Measurements from ENCODE around the gene SH2D2A.
"Not testable (repeated sequence)": the region's sequence is repeated elsewhere in the genome, so short reads cannot be mapped to it uniquely, and the experiment has no call there.

Gene SH2D2A

GRCh38 chr1:156768610-156769295 is 47.9 kb downstream of the SH2D2A start:
- no peak overlapping the region for H3K27ac Mint-ChIP-seq
- no peaks in the 10 kb centered on the region for H3K27me3 Mint-ChIP-seq
- peaks cover 61% of the 10 kb centered on the region for H3K4me1 Mint-ChIP-seq (ENCODE audit: low read depth)

DNA sequence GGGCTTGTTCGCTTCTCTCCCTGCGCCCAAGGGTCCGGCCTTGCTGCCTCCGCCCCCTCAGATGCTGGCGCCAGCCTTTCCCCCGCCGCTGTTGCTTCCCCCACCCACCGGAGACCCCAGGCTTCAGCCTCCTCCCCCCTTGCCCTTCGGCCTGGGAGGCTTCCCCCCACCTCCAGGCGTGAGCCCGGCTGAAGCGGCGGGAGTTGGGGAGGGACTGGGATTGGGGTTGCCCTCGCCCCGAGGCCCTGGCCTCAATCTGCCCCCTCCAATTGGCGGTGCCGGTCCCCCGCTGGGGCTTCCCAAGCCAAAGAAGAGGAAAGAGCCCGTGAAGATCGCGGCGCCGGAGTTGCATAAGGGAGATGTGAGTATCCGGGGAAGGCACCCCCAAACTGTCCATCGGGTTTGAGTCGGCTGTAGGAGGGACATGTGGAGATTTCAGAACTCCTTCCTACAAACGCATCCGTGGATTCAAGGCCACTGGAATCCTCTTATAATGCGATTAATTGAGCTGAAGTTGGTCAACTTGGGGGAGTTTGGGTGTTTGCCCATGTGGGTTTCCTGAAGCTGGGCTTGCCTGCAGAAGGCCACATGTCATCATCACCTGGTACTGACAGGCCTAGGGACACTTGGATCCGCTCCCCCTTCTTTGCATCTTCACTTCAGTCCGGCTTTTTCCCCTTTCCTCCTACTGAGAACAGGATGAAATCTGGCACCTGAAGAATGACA is 48.6 kb downstream of the SH2D2A start:
- no peak overlapping the region for H3K4me3 Mint-ChIP-seq
- peaks cover 36% of the 10 kb centered on the region for H3K36me3 Mint-ChIP-seq (ENCODE audit: low read depth)
- peaks cover 60% of the 10 kb centered on the region for H3K4me1 Mint-ChIP-seq (ENCODE audit: low read depth)
- intact Hi-C loops (cut with micrococcal nuclease), result loop anchor here (1.0 kb wide), 3 partner anchors 17 to 40 kb away; partner anchors contain the start of genes HDGF, ISG20L2, METTL25B and MRPL24
- no peaks in the 10 kb centered on the region for H3K9me3 Mint-ChIP-seq
- H3K27ac Mint-ChIP-seq, result no peak overlapping the region
- no peaks in the 10 kb centered on the region for H3K27me3 Mint-ChIP-seq

More at GRCh38 chr1:156768610-156769295, 47.9 kb downstream of the SH2D2A start:
- intact Hi-C loops (cut with micrococcal nuclease), result no loop called here
- Mint-ChIP-seq H3K36me3 (ENCODE audit: low read depth) (peaks cover 38% of the 10 kb centered on the region), H3K9me3 (no peaks in the 10 kb centered on the region), H3K4me3 (no peak overlapping the region)

DNA sequence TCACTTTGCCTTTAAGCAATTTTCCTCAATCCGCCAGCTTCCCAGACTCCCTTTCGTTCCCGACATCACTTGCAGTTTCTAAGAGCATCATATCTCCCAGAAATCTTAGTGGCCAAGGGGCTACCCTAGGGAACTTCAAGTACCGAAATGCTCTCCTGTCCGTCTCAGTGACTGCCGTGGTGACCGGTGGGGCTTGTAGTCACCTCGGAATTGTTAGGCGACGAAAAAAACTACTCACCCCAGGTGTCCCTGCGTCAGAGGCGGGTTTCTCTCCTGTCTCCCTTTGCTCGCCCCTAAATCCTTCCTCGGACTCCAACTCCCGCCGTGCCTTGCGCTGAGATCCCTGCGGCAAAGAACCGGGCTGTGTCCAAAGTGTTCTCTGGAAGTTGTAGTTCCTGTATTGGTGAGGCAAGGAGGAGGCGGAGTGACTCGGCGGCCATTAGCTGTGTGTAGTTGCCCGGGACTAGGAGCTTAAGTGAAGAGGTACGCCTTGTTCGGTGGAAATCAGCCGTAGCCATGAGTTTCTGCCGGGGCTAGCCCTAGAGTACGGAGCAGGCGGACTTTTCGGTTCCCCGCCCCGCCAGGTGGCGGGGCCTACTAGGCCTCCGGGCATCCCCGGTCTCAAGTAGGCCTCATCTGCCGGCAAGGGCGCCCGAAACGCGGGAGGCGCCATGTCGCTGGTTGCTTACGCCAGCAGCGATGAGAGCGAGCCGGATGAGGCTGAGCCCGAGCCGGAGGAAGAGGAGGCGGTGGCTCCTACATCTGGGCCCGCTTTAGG is 49.4 kb downstream of the SH2D2A start, which contains the start of gene PRCC:
Gene PRCC, plus strand, starts transcription at position 435 of the 778 bp plus-strand sequence. Its CDS starts 237 bp downstream, at position 672.
- H3K4me3 Mint-ChIP-seq, result no peak within 1 kb of the TSS
- peaks cover 28% of the 10 kb centered on the region for H3K36me3 Mint-ChIP-seq (ENCODE audit: low read depth)
- intact Hi-C loops (cut with micrococcal nuclease), result loop anchor here (1.0 kb wide), 3 partner anchors 16 to 39 kb away; partner anchors contain the start of genes HDGF, ISG20L2, METTL25B and MRPL24
- H3K9me3 Mint-ChIP-seq, result no peaks in the 10 kb centered on the region
- H3K27ac Mint-ChIP-seq, result no peak within 1 kb of the TSS
- peaks cover 53% of the 10 kb centered on the region for H3K4me1 Mint-ChIP-seq (ENCODE audit: low read depth)
- no peaks in the 10 kb centered on the region for H3K27me3 Mint-ChIP-seq

- H3K4me3 Mint-ChIP-seq, result no peak overlapping the region
- intact Hi-C loops (cut with micrococcal nuclease), result loop anchor here (1.0 kb wide), 3 partner anchors 15 to 38 kb away; partner anchors contain the start of genes HDGF, ISG20L2, METTL25B and MRPL24
- H3K9me3 Mint-ChIP-seq, result no peaks in the 10 kb centered on the region
- H3K27ac Mint-ChIP-seq, result no peak overlapping the region
- H3K4me1 Mint-ChIP-seq (ENCODE audit: low read depth), result peaks cover 49% of the 10 kb centered on the region
- H3K36me3 Mint-ChIP-seq (ENCODE audit: low read depth), result peaks cover 23% of the 10 kb centered on the region
- no peaks in the 10 kb centered on the region for H3K27me3 Mint-ChIP-seq
Observed at GRCh38 chr1:156766298-156767100, 50.1 kb downstream of the SH2D2A start.

DNA sequence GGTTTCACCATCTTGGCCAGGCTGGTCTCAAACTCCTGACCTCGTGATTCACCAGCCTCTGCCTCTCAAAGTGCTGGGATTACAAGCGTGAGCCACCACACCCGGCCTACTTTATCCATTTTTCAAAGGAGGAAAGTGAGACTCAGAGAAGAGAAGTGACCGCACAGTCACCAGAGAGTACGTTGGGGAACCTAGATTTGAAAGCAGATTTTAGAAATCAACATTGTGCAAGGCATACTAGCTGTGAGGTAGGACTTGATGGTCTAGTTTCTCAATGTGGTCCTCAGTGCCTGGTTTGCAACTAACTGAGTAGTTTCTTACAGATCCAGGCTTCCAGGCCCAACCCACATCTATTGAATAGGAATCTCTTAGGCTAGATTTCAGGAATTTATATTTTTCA is 51.0 kb downstream of the SH2D2A start:
- Mint-ChIP-seq H3K9me3 (no peaks in the 10 kb centered on the region), H3K4me1 (ENCODE audit: low read depth) (peaks cover 41% of the 10 kb centered on the region), H3K27me3 (no peaks in the 10 kb centered on the region), H3K4me3 (no peak overlapping the region), H3K27ac (no peak overlapping the region), H3K36me3 (ENCODE audit: low read depth) (peaks cover 15% of the 10 kb centered on the region)
- intact Hi-C loops (cut with micrococcal nuclease), result no loop called here

DNA sequence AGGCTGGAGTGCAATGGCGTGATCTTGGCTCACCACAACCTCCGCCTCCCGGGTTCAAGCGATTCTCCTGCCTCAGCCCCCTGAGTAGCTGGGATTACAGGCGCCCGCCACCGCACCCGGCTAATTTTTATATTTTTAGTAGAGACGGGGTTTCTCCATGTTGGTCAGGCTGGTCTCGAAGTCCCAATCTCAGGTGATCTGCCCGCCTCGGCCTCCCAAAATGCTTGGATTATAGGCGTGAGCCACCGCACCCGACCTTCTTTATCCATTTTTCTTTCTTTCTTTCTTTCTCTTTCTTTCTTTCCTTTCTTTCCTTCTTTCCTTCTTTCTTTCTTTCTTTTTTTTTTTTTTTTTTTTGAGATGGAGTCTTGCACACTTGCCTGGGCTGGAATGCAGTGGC is 51.5 kb downstream of the SH2D2A start:
- intact Hi-C loops (cut with micrococcal nuclease); H3K36me3 Mint-ChIP-seq (ENCODE audit: low read depth); H3K9me3 Mint-ChIP-seq; H3K27me3 Mint-ChIP-seq; H3K4me3 Mint-ChIP-seq; H3K27ac Mint-ChIP-seq: not testable (repeated sequence)
- H3K4me1 Mint-ChIP-seq (ENCODE audit: low read depth), result peaks cover 35% of the 10 kb centered on the region

DNA sequence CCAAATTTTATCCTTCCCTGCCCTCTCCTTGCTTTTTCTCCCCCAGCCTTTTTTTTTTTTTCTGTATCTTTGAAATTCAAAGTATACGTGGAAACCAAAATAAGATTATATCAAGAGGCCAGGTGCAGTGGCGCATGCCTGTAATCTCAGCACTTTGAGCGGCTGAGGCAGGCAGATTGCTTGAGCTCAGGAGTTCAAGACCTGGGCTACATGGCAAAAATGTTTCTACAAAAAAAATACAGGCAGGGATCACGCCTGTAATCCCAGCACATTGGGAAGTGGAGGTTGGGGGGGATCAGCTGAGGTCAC is 55.9 kb downstream of the SH2D2A start:
- Mint-ChIP-seq H3K9me3 (no peaks in the 10 kb centered on the region), H3K4me1 (ENCODE audit: low read depth) (peaks cover 5% of the 10 kb centered on the region), H3K4me3 (no peak overlapping the region), H3K27ac (no peak overlapping the region), H3K27me3 (no peaks in the 10 kb centered on the region), H3K36me3 (ENCODE audit: low read depth) (peaks cover 5% of the 10 kb centered on the region)
- intact Hi-C loops (cut with micrococcal nuclease), result no loop called here

DNA sequence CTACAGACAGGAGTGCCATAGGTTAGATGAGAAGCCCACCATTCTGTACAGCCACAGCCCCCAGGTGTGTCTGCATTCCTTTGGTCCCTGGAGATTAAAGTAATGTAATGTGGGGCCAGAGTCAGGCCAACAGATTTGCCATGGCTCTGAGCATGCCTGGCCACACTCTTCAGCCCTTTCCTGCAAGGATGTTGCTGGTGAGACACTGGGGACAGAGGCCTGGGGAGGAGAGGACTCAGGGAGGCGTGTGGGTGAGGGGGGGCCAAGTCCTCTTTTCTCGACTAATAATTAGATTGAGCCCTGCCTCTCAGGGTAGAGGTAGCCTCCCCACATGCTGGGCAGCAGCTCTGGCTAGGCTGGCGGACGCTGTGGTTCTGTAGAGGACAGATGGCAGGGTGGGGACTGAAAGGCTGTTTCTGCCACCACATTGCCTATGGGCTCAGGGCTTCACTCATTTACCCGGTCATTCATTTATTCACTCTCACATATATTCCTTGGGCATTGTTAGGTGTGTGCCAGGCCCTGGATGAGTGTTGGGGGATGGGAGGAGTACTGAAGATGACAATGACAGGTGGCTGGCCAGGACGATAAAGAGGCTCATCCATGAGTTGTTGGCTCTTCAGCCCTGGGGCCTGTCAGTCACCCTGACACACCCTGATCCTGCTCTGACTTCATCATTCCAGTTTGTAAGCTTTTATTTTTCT is 56.4 kb downstream of the SH2D2A start:
- Mint-ChIP-seq H3K36me3 (ENCODE audit: low read depth) (peaks cover 5% of the 10 kb centered on the region), H3K27me3 (no peaks in the 10 kb centered on the region), H3K27ac (no peak overlapping the region), H3K4me1 (ENCODE audit: low read depth) (peaks cover 1% of the 10 kb centered on the region), H3K9me3 (no peaks in the 10 kb centered on the region), H3K4me3 (no peak overlapping the region)
- intact Hi-C loops (cut with micrococcal nuclease), result no loop called here

GRCh38 chr1:156757572-156758253 is 58.9 kb downstream of the SH2D2A start:
- H3K27ac Mint-ChIP-seq; intact Hi-C loops (cut with micrococcal nuclease); H3K9me3 Mint-ChIP-seq; H3K27me3 Mint-ChIP-seq; H3K36me3 Mint-ChIP-seq (ENCODE audit: low read depth); H3K4me3 Mint-ChIP-seq: not testable (repeated sequence)
- H3K4me1 Mint-ChIP-seq (ENCODE audit: low read depth), result peaks cover 11% of the 10 kb centered on the region

- H3K27ac Mint-ChIP-seq, result no peak overlapping the region
- intact Hi-C loops (cut with micrococcal nuclease), result no loop called here
- no peaks in the 10 kb centered on the region for H3K27me3 Mint-ChIP-seq
- peaks cover 13% of the 10 kb centered on the region for H3K4me1 Mint-ChIP-seq (ENCODE audit: low read depth)
- H3K9me3 Mint-ChIP-seq, result no peaks in the 10 kb centered on the region
- H3K36me3 Mint-ChIP-seq (ENCODE audit: low read depth), result peaks cover 12% of the 10 kb centered on the region
- no peak overlapping the region for H3K4me3 Mint-ChIP-seq
Observed at GRCh38 chr1:156756355-156756754, 60.3 kb downstream of the SH2D2A start.
